Liver (tissue), 9 donors: Measurements from ENCODE around the gene SLC12A8. TPM values are rescaled to one million over a fixed set of nuclear protein-coding genes. Genes with fewer than 3 reads are reported as not detected.

Source experiments
- DNase-seq: peaks from one replicate; pipeline ENCODE4 v3.0.0-alpha.2; 2017; ENCODE audit warnings: low spot score
- H3K27ac ChIP-seq, 2 donors: one replicate each; pipeline ENCODE4 v1.7.0; 2013; ENCODE audit warnings: inconsistent platforms in 2 of 2, low read length in 2 of 2, control low read depth in 1 of 2, low read depth in 1 of 2, mild to moderate bottlenecking in 1 of 2
- H3K27me3 ChIP-seq, 4 donors: one replicate each; pipeline versions ENCODE4 v1.6.1 to v1.7.0; 2013; ENCODE audit warnings: low read length in 3 of 4, inconsistent platforms in 1 of 4, mild to moderate bottlenecking in 1 of 4, moderate library complexity in 1 of 4; ENCODE audit not compliant: control insufficient read depth in 4 of 4, insufficient read depth in 4 of 4
- H3K36me3 ChIP-seq, 4 donors: one replicate each; pipeline versions ENCODE4 v1.6.1 to v1.7.0; 2013; ENCODE audit warnings: low read length in 3 of 4, mild to moderate bottlenecking in 3 of 4, low read depth in 1 of 4, moderate library complexity in 1 of 4; ENCODE audit not compliant: control insufficient read depth in 4 of 4, insufficient read depth in 3 of 4
- H3K4me1 ChIP-seq, 4 donors: one replicate each; pipeline versions ENCODE4 v1.6.1 to v1.7.0; 2013; ENCODE audit warnings: low read length in 3 of 4, mild to moderate bottlenecking in 3 of 4, moderate library complexity in 1 of 4; ENCODE audit not compliant: control insufficient read depth in 4 of 4, insufficient read depth in 4 of 4
- H3K4me3 ChIP-seq, 3 donors: one replicate each; pipeline versions ENCODE4 v1.6.1 to v1.7.0; 2013; ENCODE audit warnings: low read length in 3 of 3, control low read depth in 1 of 3, low read depth in 1 of 3, mild to moderate bottlenecking in 1 of 3
- H3K9ac ChIP-seq, 2 donors: one replicate each; pipeline ENCODE4 v1.7.0; 2013; ENCODE audit warnings: low read length in 2 of 2, mild to moderate bottlenecking in 2 of 2, moderate library complexity in 2 of 2, control low read depth in 1 of 2, low read depth in 1 of 2
- H3K9me3 ChIP-seq, 4 donors: one replicate each; pipeline versions ENCODE4 v1.6.1 to v1.7.0; 2013; ENCODE audit warnings: low read length in 3 of 4; ENCODE audit not compliant: control insufficient read depth in 4 of 4
- EGR1 ChIP-seq, 2 donors: IDR thresholded peaks; 2 replicates each; pipeline ENCODE4 v1.6.1; 2016 to 2018; ENCODE audit warnings: antibody characterized with exemption in 2 of 2, low read depth in 2 of 2
- FOXA1 ChIP-seq: IDR thresholded peaks from 2 replicates; pipeline ENCODE4 v1.6.1; 2016; ENCODE audit warnings: antibody characterized with exemption
- FOXA2 ChIP-seq: IDR thresholded peaks from 2 replicates; pipeline ENCODE4 v1.6.1; 2016; ENCODE audit warnings: antibody characterized with exemption
- HNF4G ChIP-seq: IDR thresholded peaks from 2 replicates; pipeline ENCODE4 v1.6.1; 2016; ENCODE audit warnings: antibody characterized with exemption
- RXRA ChIP-seq, 2 donors: IDR thresholded peaks; 2 replicates each; pipeline ENCODE4 v1.6.1; 2017 to 2018; ENCODE audit warnings: antibody characterized with exemption in 2 of 2, mild to moderate bottlenecking in 1 of 2
- TAF1 ChIP-seq: conservative IDR thresholded peaks from 2 replicates; pipeline ENCODE4 v1.6.1; 2016; ENCODE audit warnings: antibody characterized with exemption, mild to moderate bottlenecking
- YY1 ChIP-seq: IDR thresholded peaks from 2 replicates; pipeline ENCODE4 v1.6.1; 2016; ENCODE audit warnings: antibody characterized with exemption, mild to moderate bottlenecking
- WGBS: extraction: QIAGEN DNeasy Blood & Tissue Kit; methylation state at CpG from one replicate; pipeline ENCODE4 v1.1.7; 2013; 5-methylcytosine and 5-hydroxymethylcytosine counted together
- polyA plus RNA-seq, 2 donors: library from polyadenylated mRNA; stranded (reverse) in 1 of 2; unstranded in 1 of 2; fragments of 200-250 nt in 1 of 2; fragments of >200 nt in 1 of 2; fragmentation: Nextera tagmentation in 1 of 2; extraction: Ambion mirVana in 1 of 2; gene quantifications; one replicate each; pipeline versions ENCODE4 v1.2.1 to v1.2.3, GENCODE V29; 2013 to 2015
- total RNA-seq, 2 donors: library from RNA; depleted of rRNA; stranded (reverse); fragments of >200 nt; gene quantifications; one replicate each; pipeline ENCODE4 v1.2.3, GENCODE V29; 2014
- TF ChIP-seq, protein P1 (sequence below): IDR thresholded peaks from 2 replicates; pipeline ENCODE4 v1.6.1; 2016; ENCODE audit warnings: antibody characterized with exemption
- TF ChIP-seq, protein P2 (sequence below): fragments of 150-350 bp; IDR thresholded peaks from 2 replicates; pipeline ENCODE4 v1.5.1; 2017; ENCODE audit warnings: improper control_type of control experiment, low read depth, low read length; ENCODE audit not compliant: missing input control
- TF ChIP-seq, protein P3 (sequence below): IDR thresholded peaks from 2 replicates; pipeline ENCODE4 v1.6.1; 2016; ENCODE audit warnings: antibody characterized with exemption
- TF ChIP-seq, protein P4 (sequence below): IDR thresholded peaks from 2 replicates; pipeline ENCODE4 v1.6.1; 2016; ENCODE audit warnings: antibody characterized with exemption
- donor health status: healthy.
- donor health status: healthy.
- donor health status: healthy.
- donor health status: healthy.
- donor health status: healthy.

Gene SLC12A8
- total and polyA plus RNA-seq, 4 donors: 2.7 to 20.3 (median 5.5) TPM

DNA sequence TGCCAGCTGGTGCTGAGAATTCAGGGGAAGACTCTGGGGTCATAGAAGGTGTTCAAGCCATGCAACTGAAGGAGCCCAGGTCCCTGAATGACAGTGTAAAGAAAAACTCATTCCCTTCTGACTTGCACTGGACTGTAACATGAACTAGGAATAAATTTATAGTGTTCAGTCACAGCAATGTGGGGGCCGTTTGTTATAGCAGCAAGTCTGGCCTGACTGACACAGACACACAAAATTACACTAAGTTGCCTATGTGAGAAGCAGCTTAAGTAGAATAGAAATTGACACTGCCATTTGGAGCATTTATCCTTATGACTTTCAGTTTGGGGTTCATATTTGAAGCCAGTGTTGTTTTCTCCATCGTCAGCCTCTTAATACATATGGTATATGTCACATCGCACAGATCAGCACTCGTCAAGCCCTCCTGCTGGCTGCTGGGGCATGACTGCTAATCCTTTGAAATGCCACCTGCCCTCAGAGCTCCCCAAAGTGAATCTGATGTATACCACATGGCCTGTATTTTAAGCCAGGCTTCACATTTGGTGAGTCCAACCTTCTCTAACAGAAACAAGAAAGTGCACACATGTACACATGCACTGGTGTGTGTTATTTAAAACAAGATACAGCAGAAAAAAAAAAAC, 139.7 kb downstream of the SLC12A8 start:
- Histone ChIP-seq H3K4me1 (no peaks in the 10 kb centered on the region), H3K36me3 (no peaks in the 10 kb centered on the region), H3K27me3 (no peaks in the 10 kb centered on the region), H3K4me3 (no peak overlapping the region), H3K27ac (no peak overlapping the region), H3K9me3 (no peaks in the 10 kb centered on the region), H3K9ac (no peak overlapping the region)
- no peak for DNase-seq
- WGBS: 94% methylated on average over 4 of the region's 4 CpGs
- TF ChIP-seq TAF1: no peak
- no peak for TF ChIP-seq YY1
- no peak for TF ChIP-seq HNF4G
- TF ChIP-seq EGR1 (IDR thresholded peaks at IDR 0.05; ENCODE audit: low read depth in 2 of 2): no peak
- no peak for TF ChIP-seq FOXA2

DNA sequence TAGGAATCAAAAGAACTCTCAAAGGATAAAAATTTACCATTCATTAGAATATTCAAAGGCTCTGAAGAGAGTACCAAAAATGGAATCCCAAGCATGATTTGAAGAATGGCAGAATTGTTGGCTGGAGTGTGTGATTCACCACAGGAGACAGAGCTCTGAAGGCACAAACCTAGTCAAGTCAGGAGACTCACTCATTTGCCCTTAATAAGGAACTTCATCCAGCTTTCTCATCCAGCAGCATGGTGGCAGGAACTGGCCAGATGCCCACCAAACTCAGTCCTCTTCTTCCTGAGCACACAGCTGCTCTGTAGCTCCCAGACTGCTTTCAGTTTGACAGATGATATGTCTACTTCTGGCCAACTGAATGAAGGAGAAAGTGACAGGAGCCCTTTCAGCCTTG, 140.2 kb downstream of the SLC12A8 start:
- Histone ChIP-seq H3K9ac (no peak overlapping the region), H3K4me3 (no peak overlapping the region), H3K27me3 (no peaks in the 10 kb centered on the region), H3K4me1 (no peaks in the 10 kb centered on the region), H3K27ac (no peak overlapping the region), H3K36me3 (no peaks in the 10 kb centered on the region), H3K9me3 (no peaks in the 10 kb centered on the region)
- TF ChIP-seq, protein P1, sequence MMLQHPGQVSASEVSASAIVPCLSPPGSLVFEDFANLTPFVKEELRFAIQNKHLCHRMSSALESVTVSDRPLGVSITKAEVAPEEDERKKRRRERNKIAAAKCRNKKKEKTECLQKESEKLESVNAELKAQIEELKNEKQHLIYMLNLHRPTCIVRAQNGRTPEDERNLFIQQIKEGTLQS: no peak
- TF ChIP-seq, protein P2, sequence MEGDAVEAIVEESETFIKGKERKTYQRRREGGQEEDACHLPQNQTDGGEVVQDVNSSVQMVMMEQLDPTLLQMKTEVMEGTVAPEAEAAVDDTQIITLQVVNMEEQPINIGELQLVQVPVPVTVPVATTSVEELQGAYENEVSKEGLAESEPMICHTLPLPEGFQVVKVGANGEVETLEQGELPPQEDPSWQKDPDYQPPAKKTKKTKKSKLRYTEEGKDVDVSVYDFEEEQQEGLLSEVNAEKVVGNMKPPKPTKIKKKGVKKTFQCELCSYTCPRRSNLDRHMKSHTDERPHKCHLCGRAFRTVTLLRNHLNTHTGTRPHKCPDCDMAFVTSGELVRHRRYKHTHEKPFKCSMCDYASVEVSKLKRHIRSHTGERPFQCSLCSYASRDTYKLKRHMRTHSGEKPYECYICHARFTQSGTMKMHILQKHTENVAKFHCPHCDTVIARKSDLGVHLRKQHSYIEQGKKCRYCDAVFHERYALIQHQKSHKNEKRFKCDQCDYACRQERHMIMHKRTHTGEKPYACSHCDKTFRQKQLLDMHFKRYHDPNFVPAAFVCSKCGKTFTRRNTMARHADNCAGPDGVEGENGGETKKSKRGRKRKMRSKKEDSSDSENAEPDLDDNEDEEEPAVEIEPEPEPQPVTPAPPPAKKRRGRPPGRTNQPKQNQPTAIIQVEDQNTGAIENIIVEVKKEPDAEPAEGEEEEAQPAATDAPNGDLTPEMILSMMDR: no peak
- no peak for TF ChIP-seq FOXA1
- no peak for DNase-seq

DNA sequence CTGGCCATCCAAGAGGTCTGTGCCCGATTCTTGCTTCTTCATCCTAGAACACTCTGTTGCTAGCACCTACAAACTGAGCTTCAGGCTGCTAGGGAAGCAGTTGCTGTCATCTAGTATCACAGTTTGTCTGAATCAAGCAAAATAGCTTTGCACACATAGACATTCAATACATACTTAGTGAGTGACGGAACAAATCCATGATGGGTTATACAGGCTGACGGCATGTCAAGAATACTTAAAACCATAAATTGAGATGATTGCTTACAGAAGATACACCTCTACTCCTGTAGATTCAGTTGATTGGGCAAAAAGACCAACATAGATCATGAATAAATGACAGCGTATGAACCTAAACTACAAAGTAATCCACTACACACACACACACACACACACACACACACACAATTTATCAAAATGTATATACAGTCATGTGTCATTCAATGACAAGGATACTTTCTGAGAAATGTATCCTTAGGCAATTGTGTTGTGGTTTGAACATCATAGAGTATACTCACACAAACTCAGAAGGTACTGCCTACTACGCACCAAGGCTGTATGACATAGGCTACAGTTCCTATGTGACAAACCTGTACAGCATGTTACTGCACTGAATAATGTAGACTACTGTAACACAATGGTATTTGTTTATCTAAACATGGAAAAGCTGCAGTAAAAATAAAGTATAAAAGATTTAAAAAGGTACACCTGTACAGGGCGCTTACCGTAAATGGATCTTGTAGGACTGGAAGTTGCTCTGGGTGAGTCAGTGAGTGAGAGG, 142.4 kb downstream of the SLC12A8 start:
- Histone ChIP-seq H3K9ac (no peak overlapping the region), H3K36me3 (no peaks in the 10 kb centered on the region), H3K4me1 (no peaks in the 10 kb centered on the region), H3K4me3 (no peak overlapping the region), H3K27ac (no peak overlapping the region), H3K9me3 (no peaks in the 10 kb centered on the region), H3K27me3 (no peaks in the 10 kb centered on the region)
- WGBS: 97% methylated on average over 7 of the region's 7 CpGs
- no peak for DNase-seq
- TF ChIP-seq FOXA1 (no peak), EGR1 (IDR thresholded peaks at IDR 0.05; ENCODE audit: low read depth in 2 of 2) (no peak), RXRA (IDR thresholded peaks at IDR 0.05) (no peak), HNF4G (no peak)

DNA sequence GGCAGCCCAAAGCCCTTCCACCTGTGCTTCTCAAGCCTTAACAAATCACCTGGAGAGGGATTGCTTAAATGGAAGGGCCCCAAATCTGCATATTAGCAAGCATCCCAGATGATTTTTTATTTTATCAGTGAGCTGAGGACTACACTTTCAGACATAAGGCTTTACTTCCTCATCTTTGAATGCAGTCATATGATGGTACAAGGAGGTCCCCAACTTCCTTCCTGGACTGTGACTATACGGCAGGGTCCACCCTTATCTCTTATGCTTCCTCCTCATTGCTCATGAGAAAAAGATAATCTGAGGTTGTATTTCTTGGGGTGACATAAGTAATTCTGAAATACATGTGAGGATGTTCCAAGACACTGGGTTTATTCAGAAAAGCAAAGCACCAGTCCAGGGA, 143.1 kb downstream of the SLC12A8 start:
- TF ChIP-seq, protein P3, sequence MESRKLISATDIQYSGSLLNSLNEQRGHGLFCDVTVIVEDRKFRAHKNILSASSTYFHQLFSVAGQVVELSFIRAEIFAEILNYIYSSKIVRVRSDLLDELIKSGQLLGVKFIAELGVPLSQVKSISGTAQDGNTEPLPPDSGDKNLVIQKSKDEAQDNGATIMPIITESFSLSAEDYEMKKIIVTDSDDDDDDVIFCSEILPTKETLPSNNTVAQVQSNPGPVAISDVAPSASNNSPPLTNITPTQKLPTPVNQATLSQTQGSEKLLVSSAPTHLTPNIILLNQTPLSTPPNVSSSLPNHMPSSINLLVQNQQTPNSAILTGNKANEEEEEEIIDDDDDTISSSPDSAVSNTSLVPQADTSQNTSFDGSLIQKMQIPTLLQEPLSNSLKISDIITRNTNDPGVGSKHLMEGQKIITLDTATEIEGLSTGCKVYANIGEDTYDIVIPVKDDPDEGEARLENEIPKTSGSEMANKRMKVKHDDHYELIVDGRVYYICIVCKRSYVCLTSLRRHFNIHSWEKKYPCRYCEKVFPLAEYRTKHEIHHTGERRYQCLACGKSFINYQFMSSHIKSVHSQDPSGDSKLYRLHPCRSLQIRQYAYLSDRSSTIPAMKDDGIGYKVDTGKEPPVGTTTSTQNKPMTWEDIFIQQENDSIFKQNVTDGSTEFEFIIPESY: no peak
- TF ChIP-seq RXRA (IDR thresholded peaks at IDR 0.05) (no peak), TAF1 (no peak), EGR1 (IDR thresholded peaks at IDR 0.05; ENCODE audit: low read depth in 2 of 2) (no peak)
- TF ChIP-seq, protein P4, sequence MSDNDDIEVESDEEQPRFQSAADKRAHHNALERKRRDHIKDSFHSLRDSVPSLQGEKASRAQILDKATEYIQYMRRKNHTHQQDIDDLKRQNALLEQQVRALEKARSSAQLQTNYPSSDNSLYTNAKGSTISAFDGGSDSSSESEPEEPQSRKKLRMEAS: no peak
- TF ChIP-seq, protein P2: no peak
- no peaks in the 10 kb centered on the region for H3K4me1 ChIP-seq
- WGBS: 63% methylated on average over 1 of the region's 1 CpG
- H3K4me3 ChIP-seq: no peak overlapping the region
- H3K27me3 ChIP-seq: no peaks in the 10 kb centered on the region
- no peak overlapping the region for H3K9ac ChIP-seq
- no peaks in the 10 kb centered on the region for H3K36me3 ChIP-seq
- H3K27ac ChIP-seq: no peak overlapping the region
- no peak for DNase-seq
- no peaks in the 10 kb centered on the region for H3K9me3 ChIP-seq
